K562 (cell line): Measurements from ENCODE around the gene PRR19. TPM values are rescaled to one million over a fixed set of nuclear protein-coding genes. Genes with fewer than 3 reads are reported as not detected.

Experiments
- ATAC-seq: fragments of 200-7000 bp; cut with Tn5 transposase; 3 replicates; pipeline ENCODE4 v1.9.1; 2020; ENCODE audit warnings: moderate library complexity
- BruUV-seq: library from RNA; stranded (reverse); fragments of 400-500 nt; replicated peaks from 2 replicates; lab custom pipeline; 2021; lab: Mats Ljungman, UMichigan
- CTCF ChIA-PET: fragments of 300-600 bp; formaldehyde crosslinking; extraction: SDS; loops from one replicate; lab custom pipeline; 2021; ENCODE audit warnings: low intra/inter-chr PET ratio; lab: Yijun Ruan, JAX
- POLR2A ChIA-PET: fragments of 300-600, 350-650 bp; sonication (Branson Sonifier 250); formaldehyde crosslinking; extraction: SDS; loops from one replicate; lab custom pipeline; 2021; ENCODE audit warnings: antibody characterized with exemption, inconsistent platforms; lab: Yijun Ruan, JAX
- DNase-seq, 4 experiments: peaks; one replicate each; pipeline versions ENCODE4 v3.0.0 to v3.0.0-alpha.2; 2011 to 2018; ENCODE audit warnings: low spot score in 3 of 4, mixed read lengths in 3 of 4; ENCODE audit errors: extremely low read depth in 1 of 4
- FAIRE-seq: peaks from 2 replicates; lab custom pipeline; 2011; peaks lifted over from hg19 to GRCh38; lab: Jason Lieb, UNC
- H2AFZ ChIP-seq: 2 replicates; pipeline ENCODE4 v1.6.0; 2011; ENCODE audit warnings: low read depth, low read length, control low read depth, inconsistent platforms
- H3K27ac ChIP-seq: fragments of 200-600 bp; 3 replicates; pipeline ENCODE4 v1.8.0; 2011; ENCODE audit warnings: low read depth, mild to moderate bottlenecking, control low read depth, inconsistent platforms, low read length, moderate library complexity, mixed read lengths; ENCODE audit errors: extremely low read depth
- H3K27me3 ChIP-seq, 2 experiments: fragments of 300-600 bp in 1 of 2; 2 replicates in 1 of 2; 3 replicates in 1 of 2; pipeline versions ENCODE4 v1.6.0 to v1.8.0; 2011; ENCODE audit warnings: inconsistent platforms in 2 of 2, low read length in 2 of 2, mild to moderate bottlenecking in 1 of 2, mixed read lengths in 1 of 2, moderate library complexity in 1 of 2; ENCODE audit not compliant: control insufficient read depth in 2 of 2, insufficient read depth in 2 of 2
- H3K36me3 ChIP-seq: fragments of 300-600 bp; 3 replicates; pipeline ENCODE4 v1.8.0; 2011; ENCODE audit warnings: mild to moderate bottlenecking, low read length, inconsistent platforms; ENCODE audit not compliant: control insufficient read depth, insufficient read depth
- H3K4me1 ChIP-seq, 2 experiments: fragments of 200-600 bp in 1 of 2; replicated peaks in 1 of 2; 2 replicates in 1 of 2; 3 replicates in 1 of 2; pipeline versions ENCODE4 v1.5.1 to v1.8.0; 2011; ENCODE audit warnings: inconsistent platforms in 2 of 2, low read length in 2 of 2, mild to moderate bottlenecking in 1 of 2, mixed read lengths in 1 of 2, moderate library complexity in 1 of 2; ENCODE audit not compliant: control insufficient read depth in 2 of 2, insufficient read depth in 2 of 2
- H3K4me2 ChIP-seq: 2 replicates; pipeline ENCODE4 v1.6.1; 2011; ENCODE audit warnings: low read length, control low read depth, inconsistent platforms, mixed read lengths; ENCODE audit not compliant: insufficient read depth
- H3K4me3 ChIP-seq: fragments of 200-600 bp; sonication (generic), shearing (Covaris generic); 2 replicates; pipeline ENCODE4 v1.5.1; 2016; ENCODE audit warnings: control low read depth, inconsistent platforms
- H3K79me2 ChIP-seq: fragments of 200-600 bp; 3 replicates; pipeline ENCODE4 v1.8.0; 2011; ENCODE audit warnings: low read length, inconsistent platforms; ENCODE audit not compliant: control insufficient read depth, insufficient read depth
- H3K9ac ChIP-seq, 2 experiments: 2 replicates each; pipeline versions ENCODE4 v1.6.0 to v1.6.1; 2011; ENCODE audit warnings: low read depth in 2 of 2, low read length in 2 of 2, control low read depth in 1 of 2, inconsistent platforms in 1 of 2, mild to moderate bottlenecking in 1 of 2, mixed read lengths in 1 of 2; ENCODE audit not compliant: insufficient read depth in 1 of 2
- H3K9me1 ChIP-seq: one replicate; pipeline ENCODE4 v1.6.0; 2011; ENCODE audit warnings: inconsistent platforms, mild to moderate bottlenecking, low read length, moderate library complexity; ENCODE audit not compliant: control insufficient read depth, insufficient read depth
- H3K9me3 ChIP-seq: replicated peaks from 2 replicates; pipeline ENCODE4 v1.5.1; 2011; ENCODE audit warnings: low read depth, low read length, inconsistent platforms; ENCODE audit not compliant: control insufficient read depth, insufficient read depth
- H4K20me1 ChIP-seq: replicated peaks from 2 replicates; pipeline ENCODE4 v1.6.1; 2011; ENCODE audit warnings: low read length, inconsistent platforms, mixed read lengths; ENCODE audit not compliant: control insufficient read depth, insufficient read depth
- GATAD2B ChIP-seq: fragments of 450-650 bp; IDR thresholded peaks from 2 replicates; pipeline ENCODE4 v1.6.1; 2017; ENCODE audit warnings: mild to moderate bottlenecking, borderline replicate concordance
- IRF2 ChIP-seq: sonication (generic); formaldehyde crosslinking; IDR thresholded peaks from 2 replicates; pipeline ENCODE4 v1.8.1; 2022; ENCODE audit warnings: mild to moderate bottlenecking, missing genetic modification reagents
- MYBL2 ChIP-seq, 2 experiments: fragments of 450-650 bp in 1 of 2; sonication (generic) in 1 of 2; formaldehyde crosslinking in 1 of 2; IDR thresholded peaks; 2 replicates each; pipeline versions ENCODE4 v1.6.1 to v1.8.1; 2017 to 2022; ENCODE audit warnings: borderline replicate concordance in 1 of 2, inconsistent platforms in 1 of 2, low read depth in 1 of 2, mild to moderate bottlenecking in 1 of 2, missing genetic modification reagents in 1 of 2, moderate library complexity in 1 of 2
- PRPF4 ChIP-seq: fragments of 200-400 bp; formaldehyde crosslinking; IDR thresholded peaks from one replicate; pipeline ENCODE4 v1.6.1; 2017; ENCODE audit warnings: low read length, low read depth, mild to moderate bottlenecking; ENCODE audit not compliant: insufficient read depth, poor library complexity, severe bottlenecking
- SPI1 ChIP-seq: IDR thresholded peaks from 2 replicates; pipeline ENCODE4 v1.6.1; 2011; ENCODE audit warnings: low read depth, low read length, control low read depth, borderline replicate concordance
- THRAP3 ChIP-seq: fragments of 450-650 bp; IDR thresholded peaks from 2 replicates; pipeline ENCODE4 v1.6.1; 2016; ENCODE audit warnings: mild to moderate bottlenecking, inconsistent platforms, borderline replicate concordance
- WGBS: fragments of 100-300 bp; shearing (Covaris generic); methylation state at CpG from one replicate; pipeline ENCODE4 v1.1.6; 2016; ENCODE audit warnings: low coverage, mixed read lengths; ENCODE audit not compliant: insufficient coverage; ENCODE audit errors: missing lambda C conversion rate; 5-methylcytosine and 5-hydroxymethylcytosine counted together
- in situ Hi-C: fragments of 300-500 bp; cut with MboI; formaldehyde crosslinking; loops from 4 replicates; pipeline ENCODE4 v1.15.0; 2018; ENCODE audit warnings: inconsistent platforms, mixed read lengths
- intact Hi-C: fragments of 100-400 bp; cut with micrococcal nuclease; formaldehyde crosslinking; loops from 2 replicates; pipeline ENCODE4 v1.14.2; 2022
- polyA plus RNA-seq, 8 experiments: library from polyadenylated mRNA; depleted of rRNA in 4 of 8; stranded (reverse) in 5 of 8; unstranded in 3 of 8; fragments of >200 nt; fragmentation: Nextera tagmentation in 2 of 8; fragmentation: Illumina TruSeq in 1 of 8; extraction: Ambion mirVana in 2 of 8; extraction: Trizol in 1 of 8; gene quantifications; 2 replicates each; pipeline versions ENCODE4 v1.2.1 to v1.2.3, GENCODE V29; 2011 to 2014; ENCODE audit warnings: inconsistent platforms in 1 of 8, missing spikeins in 1 of 8
- total RNA-seq, 7 experiments: library from RNA; depleted of rRNA in 6 of 7; stranded (reverse); fragments of >200 nt in 6 of 7; fragmentation: Illumina TruSeq in 2 of 7; extraction: Trizol in 2 of 7; gene quantifications; 2 replicates each; pipeline versions ENCODE4 v1.2.1 to v1.2.3, GENCODE V29; 2011 to 2021; ENCODE audit warnings: low replicate concordance in 1 of 7
- TF ChIP-seq, protein P1 (sequence below): sonication (generic); formaldehyde crosslinking; IDR thresholded peaks from 2 replicates; pipeline ENCODE4 v1.8.0; 2022; ENCODE audit warnings: mild to moderate bottlenecking, missing genetic modification reagents, borderline replicate concordance

Gene PRR19
- total and polyA plus RNA-seq, 9 of the 15 experiments (the other 6 are each of a cell fraction or from before 2014, with no cell fraction given): 0.10 to 1.6 (median 0.54) TPM

GRCh38 chr19:42315024-42315423, 13.1 kb downstream of the PRR19 start:
- intact Hi-C loops (no loop called here), in situ Hi-C loops (no loop called here)
- Histone ChIP-seq H2AFZ (no peak overlapping the region), H3K4me2 (no peak overlapping the region), H3K79me2 (no peaks in the 10 kb centered on the region), H3K36me3 (no peaks in the 10 kb centered on the region), H3K9ac (no peak overlapping the region; a peak in 1 of 4 replicates), H3K4me1 (peaks cover 15 to 47% of the 10 kb centered on the region in 2 experiments; a peak in 3 of 5 replicates), H3K27ac (no peak overlapping the region), H3K4me3 (no peak overlapping the region), H3K9me1 (no peaks in the 10 kb centered on the region), H4K20me1 (no peaks in the 10 kb centered on the region), H3K27me3 (peaks cover 0 to under 1% of the 10 kb centered on the region in 2 experiments; a peak in 1 of 5 replicates), H3K9me3 (no peaks in the 10 kb centered on the region)
- ATAC-seq (no peak), DNase-seq (no peak), FAIRE-seq (no peak)
- BruUV-seq: no TSS peak
- no peak for TF ChIP-seq SPI1
- no peak for TF ChIP-seq THRAP3
- TF ChIP-seq, protein P1, sequence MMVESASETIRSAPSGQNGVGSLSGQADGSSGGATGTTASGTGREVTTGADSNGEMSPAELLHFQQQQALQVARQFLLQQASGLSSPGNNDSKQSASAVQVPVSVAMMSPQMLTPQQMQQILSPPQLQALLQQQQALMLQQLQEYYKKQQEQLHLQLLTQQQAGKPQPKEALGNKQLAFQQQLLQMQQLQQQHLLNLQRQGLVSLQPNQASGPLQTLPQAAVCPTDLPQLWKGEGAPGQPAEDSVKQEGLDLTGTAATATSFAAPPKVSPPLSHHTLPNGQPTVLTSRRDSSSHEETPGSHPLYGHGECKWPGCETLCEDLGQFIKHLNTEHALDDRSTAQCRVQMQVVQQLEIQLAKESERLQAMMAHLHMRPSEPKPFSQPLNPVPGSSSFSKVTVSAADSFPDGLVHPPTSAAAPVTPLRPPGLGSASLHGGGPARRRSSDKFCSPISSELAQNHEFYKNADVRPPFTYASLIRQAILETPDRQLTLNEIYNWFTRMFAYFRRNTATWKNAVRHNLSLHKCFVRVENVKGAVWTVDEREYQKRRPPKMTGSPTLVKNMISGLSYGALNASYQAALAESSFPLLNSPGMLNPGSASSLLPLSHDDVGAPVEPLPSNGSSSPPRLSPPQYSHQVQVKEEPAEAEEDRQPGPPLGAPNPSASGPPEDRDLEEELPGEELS (CRISPR knock-in tag): no peak
- TF ChIP-seq GATAD2B: no peak
- TF ChIP-seq MYBL2 (IDR thresholded peaks at IDR 0.05; ENCODE audit: low read depth): no peak
- no peak for TF ChIP-seq MYBL2 (CRISPR knock-in tag; IDR thresholded peaks at IDR 0.05; ENCODE audit: borderline replicate concordance)
- TF ChIP-seq PRPF4: no peak
- TF ChIP-seq IRF2: no peak
- POLR2A ChIA-PET: interaction anchor here (0.6 kb wide), 1 partner anchor 202 kb away, joined by 3 read pairs; no protein-coding TSS in a partner anchor
- CTCF ChIA-PET: no interaction called here
- 35% methylated on average over 5 of the region's 5 CpGs for WGBS
